ENCODE results near the gene SSBP4.
A peak's percentile ranks its signal among the peaks of the same experiment; 100 is the strongest.
"Not testable (repeated sequence)": the region's sequence is repeated elsewhere in the genome, so short reads cannot be mapped to it uniquely, and the experiment has no call there.

The SSBP4 gene

DNA sequence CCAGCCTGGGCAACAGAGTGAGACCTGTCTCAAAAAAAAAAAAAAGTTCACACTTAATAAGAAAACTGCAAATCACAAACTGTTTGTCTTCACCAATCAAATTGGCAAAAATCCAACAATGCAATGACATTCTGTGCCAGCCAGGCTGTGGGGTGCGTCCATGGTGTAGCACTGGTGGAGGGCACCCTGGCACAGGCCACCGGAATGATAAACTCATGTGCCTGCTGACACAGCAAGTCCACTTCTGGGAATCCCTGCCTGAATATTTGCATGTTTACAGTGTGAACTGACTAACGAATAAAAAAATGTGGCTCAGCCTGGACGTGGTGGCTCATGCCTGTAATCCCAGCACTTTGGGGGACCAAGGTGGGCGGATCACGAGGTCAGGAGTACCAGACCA lies 20.2 kb upstream of the SSBP4 start:
- in situ Hi-C loops (cut with HindIII; ENCODE audit: low pct_ligation_motif_present, low sequenced_read_pairs): no loop called here
- H3K4me3 ChIP-seq (ENCODE audit: low read depth, low read length): no peak overlapping the region

DNA sequence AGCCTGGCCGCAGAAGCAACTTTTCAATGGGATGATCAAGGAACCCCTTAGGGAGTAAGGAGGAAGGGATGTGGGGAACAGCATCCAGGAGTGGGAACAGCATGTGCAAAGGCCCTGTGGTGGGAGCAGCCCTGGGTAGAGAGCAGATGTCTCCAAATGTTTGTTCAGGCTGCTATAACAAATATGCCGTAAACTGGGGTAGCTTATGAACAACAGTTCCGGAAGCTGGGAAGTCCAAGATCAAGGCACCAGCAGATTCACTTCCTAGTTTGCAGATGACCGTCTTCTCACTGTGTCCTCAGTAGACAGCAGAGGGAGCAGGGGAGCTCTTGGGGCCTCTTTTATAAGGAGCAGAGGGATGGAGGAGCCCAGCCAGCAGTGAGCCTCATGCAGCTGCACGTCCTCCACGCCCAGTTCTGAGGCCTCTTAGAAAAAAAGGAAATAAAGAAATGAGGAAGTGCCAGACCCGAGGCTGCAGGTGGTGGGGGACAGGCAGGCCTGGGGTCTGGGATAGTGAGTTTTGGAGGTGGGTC lies 17.6 kb upstream of the SSBP4 start:
- DNase-seq: peak; percentile 62
- Histone ChIP-seq H3K27me3 (replicated peaks) (no peaks in the 10 kb centered on the region), H3K36me3 (replicated peaks) (no peaks in the 10 kb centered on the region), H3K27ac (no peak overlapping the region), H3K4me3 (ENCODE audit: low read depth, low read length) (no peak overlapping the region)
- TF ChIP-seq, protein P1, sequence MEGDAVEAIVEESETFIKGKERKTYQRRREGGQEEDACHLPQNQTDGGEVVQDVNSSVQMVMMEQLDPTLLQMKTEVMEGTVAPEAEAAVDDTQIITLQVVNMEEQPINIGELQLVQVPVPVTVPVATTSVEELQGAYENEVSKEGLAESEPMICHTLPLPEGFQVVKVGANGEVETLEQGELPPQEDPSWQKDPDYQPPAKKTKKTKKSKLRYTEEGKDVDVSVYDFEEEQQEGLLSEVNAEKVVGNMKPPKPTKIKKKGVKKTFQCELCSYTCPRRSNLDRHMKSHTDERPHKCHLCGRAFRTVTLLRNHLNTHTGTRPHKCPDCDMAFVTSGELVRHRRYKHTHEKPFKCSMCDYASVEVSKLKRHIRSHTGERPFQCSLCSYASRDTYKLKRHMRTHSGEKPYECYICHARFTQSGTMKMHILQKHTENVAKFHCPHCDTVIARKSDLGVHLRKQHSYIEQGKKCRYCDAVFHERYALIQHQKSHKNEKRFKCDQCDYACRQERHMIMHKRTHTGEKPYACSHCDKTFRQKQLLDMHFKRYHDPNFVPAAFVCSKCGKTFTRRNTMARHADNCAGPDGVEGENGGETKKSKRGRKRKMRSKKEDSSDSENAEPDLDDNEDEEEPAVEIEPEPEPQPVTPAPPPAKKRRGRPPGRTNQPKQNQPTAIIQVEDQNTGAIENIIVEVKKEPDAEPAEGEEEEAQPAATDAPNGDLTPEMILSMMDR (IDR thresholded peaks at IDR 0.05; ENCODE audit: low read depth, low read length, missing control alignments): peak; percentile 72
- in situ Hi-C loops (cut with HindIII; ENCODE audit: low pct_ligation_motif_present, low sequenced_read_pairs): no loop called here

More for the DNA sequence above, 20.2 kb upstream of the SSBP4 start:
- Histone ChIP-seq H3K36me3 (replicated peaks) (no peaks in the 10 kb centered on the region), H3K27me3 (replicated peaks) (no peaks in the 10 kb centered on the region), H3K27ac (no peak overlapping the region)
- TF ChIP-seq, protein P1 (IDR thresholded peaks at IDR 0.05; ENCODE audit: low read depth, low read length, missing control alignments): no peak
- DNase-seq: no peak

DNA sequence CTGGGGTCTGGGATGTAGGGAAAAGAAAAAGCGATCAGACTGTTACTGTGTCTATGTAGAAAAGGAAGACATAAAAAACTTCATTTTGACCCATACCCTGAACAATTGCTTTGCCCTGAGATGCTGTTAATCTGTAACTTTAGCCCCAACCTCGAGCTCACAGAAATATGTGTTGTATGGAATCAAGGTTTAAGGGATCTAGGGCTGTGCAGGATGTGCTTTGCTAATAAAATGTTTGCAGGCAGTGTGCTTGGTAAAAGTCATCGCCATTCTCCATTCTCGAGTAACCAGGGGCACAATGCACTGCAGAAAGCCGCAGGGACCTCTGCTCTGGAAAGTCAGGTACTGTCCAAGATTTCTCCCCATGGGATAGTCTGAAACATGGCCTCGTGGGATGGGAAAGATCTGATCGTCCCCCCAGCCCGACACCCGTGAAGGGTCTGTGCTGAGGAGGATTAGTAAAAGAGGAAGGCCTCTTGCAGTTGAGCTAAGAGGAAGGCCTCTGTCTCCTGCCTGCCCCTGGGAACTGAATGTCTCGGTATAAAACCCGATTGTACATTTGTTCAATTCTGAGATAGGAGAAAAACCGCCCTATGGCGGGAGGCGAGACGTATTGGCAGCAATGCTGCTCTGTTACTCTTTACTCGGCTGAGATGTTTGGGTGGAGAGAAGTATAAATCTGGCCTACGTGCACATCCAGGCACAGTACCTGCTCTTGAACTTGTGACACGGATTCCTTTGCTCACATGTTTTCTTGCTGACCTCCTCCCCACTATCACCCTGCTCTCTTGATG lies 16.5 kb upstream of the SSBP4 start:
- DNase-seq; H3K27me3 ChIP-seq (replicated peaks); H3K4me3 ChIP-seq (ENCODE audit: low read depth, low read length); in situ Hi-C loops (cut with HindIII; ENCODE audit: low pct_ligation_motif_present, low sequenced_read_pairs); H3K27ac ChIP-seq; H3K36me3 ChIP-seq (replicated peaks): not testable (repeated sequence)

DNA sequence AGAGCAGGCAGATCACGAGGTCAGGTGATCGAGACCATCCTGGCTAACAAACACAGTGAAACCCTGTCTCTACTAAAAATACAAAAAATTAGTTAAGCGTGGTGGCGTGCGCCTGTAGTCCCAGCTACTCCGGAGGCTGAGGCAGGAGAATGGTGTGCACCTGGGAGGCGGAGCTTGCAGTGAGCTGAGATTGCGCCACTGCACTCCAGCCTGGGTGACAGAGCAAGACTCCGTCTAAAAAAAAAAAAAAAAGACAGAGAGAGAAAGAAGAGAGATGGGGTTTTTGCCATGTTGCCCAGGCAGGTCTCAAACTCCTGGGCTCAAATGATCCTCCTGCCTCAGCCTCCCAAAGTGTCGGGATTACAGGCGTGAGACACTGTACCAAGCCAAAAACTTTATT lies 13.4 kb upstream of the SSBP4 start:
- H3K27me3 ChIP-seq (replicated peaks); in situ Hi-C loops (cut with HindIII; ENCODE audit: low pct_ligation_motif_present, low sequenced_read_pairs); DNase-seq; H3K36me3 ChIP-seq (replicated peaks); H3K27ac ChIP-seq; H3K4me3 ChIP-seq (ENCODE audit: low read depth, low read length): not testable (repeated sequence)

DNA sequence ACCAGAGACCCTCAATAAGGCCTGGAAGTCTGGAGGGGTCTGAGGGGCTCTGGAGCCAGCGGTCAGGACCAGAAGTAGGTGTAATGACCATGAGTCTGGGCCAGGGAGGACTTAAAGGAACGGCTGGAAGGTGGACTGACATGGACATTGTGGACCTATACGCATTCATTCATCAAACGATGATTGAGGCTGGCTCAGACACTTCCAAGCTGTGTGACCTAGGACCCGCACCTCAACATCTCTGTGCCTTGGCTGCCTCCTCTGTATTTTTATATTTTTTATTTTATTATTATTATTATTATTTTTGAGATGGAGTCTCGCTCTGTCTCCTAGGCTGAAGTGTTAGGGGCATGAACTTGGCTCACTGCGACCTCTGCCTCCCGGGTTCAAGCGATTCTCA lies 12.4 kb upstream of the SSBP4 start:
- Histone ChIP-seq H3K4me3 (ENCODE audit: low read depth, low read length) (no peak overlapping the region), H3K36me3 (replicated peaks) (no peaks in the 10 kb centered on the region), H3K27me3 (replicated peaks) (no peaks in the 10 kb centered on the region), H3K27ac (no peak overlapping the region)
- DNase-seq: no peak
- TF ChIP-seq, protein P1 (IDR thresholded peaks at IDR 0.05; ENCODE audit: low read depth, low read length, missing control alignments): no peak
- in situ Hi-C loops (cut with HindIII; ENCODE audit: low pct_ligation_motif_present, low sequenced_read_pairs): no loop called here

DNA sequence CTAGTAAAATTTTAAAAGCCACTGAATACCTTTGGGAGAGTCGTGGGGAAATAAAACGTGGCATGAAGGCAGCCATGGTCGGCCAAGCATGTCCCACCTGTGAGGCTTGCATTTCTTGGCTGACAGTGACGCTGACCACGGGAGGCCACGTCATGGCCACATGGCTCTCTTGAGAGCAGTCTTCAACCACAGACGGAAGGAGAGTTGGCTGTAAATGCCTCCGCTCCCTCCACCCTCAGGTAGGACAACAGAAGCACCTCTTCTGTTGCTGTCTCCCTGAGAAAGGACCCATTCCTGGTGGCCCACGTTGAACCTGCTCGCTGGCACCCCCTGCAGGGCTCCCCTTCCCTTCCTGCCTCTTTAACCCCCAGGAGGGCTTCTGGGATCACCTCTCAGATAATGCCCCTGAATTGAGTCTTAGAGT lies 11.1 kb upstream of the SSBP4 start:
- TF ChIP-seq, protein P1 (IDR thresholded peaks at IDR 0.05; ENCODE audit: low read depth, low read length, missing control alignments): peak; percentile 64
- Histone ChIP-seq H3K4me3 (ENCODE audit: low read depth, low read length) (no peak overlapping the region), H3K27ac (no peak overlapping the region), H3K36me3 (replicated peaks) (no peaks in the 10 kb centered on the region), H3K27me3 (replicated peaks) (no peaks in the 10 kb centered on the region)
- in situ Hi-C loops (cut with HindIII; ENCODE audit: low pct_ligation_motif_present, low sequenced_read_pairs): no loop called here
- DNase-seq: no peak
